ENCODE results near the gene FUT9. TPM values are rescaled to one million over a fixed set of nuclear protein-coding genes. Genes with fewer than 3 reads are reported as not detected.

Gene FUT9
- total RNA-seq (2014; rRNA removed; shearing (Covaris generic)) (not detected in 2 replicates), total RNA-seq (2022) (not detected in 2 replicates), Bru-seq, nascent RNA (percentile 4 among the genes with signal in this experiment), BruChase-seq, experiment 1, labeled RNA remaining after a 6-hour chase (not detected), BruChase-seq, experiment 2, labeled RNA remaining after a 2-hour chase (percentile 3 among the genes with signal in this experiment)
- long read RNA-seq: 0 reads

DNA sequence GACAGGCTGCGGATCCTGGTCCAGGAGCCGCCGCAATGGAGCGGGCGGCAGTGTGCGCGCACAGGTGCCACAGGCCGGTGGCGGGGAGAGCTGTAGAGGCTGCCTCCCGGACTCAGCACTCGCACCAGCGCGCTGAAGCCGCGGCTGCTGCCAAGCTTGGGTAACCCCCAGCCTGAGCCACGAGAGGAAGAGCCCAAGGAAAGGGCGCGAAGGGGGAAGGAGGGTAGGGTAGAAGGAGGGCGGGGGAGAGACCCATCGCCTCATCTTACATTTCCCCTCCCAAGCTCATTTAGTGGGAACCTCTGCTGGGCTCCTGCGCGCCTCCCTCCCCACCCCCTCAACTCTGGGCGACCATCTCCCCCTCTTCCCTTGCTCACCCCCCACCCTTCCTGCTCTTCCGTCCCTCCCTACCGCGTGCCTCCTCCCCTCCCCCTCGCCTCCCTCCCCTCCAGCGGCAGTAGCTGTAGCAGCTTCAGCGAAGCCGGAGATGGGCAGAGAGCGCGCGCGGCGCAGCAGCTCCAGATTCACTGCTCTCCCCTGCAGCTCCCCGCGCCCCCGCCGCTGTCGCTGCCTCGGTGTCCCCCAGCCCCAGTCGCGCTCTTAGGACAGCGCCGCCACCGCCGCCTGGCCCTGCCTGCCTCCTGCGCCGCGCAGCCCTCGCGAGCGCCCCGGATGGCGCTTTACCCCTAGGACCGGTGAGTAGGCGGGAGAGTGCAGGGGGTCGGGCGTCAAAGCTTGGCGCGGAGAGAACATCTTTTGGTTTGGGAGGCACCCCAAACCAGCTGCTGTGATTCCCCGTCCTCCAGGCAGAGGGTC, at the start of gene FUT9:
Gene FUT9 (plus strand): TSS at position 457 of the 816 bp plus-strand sequence. CDS start 187,182 bp downstream, outside the sequence.
- no peaks in the 10 kb centered on the region for H3K4me1 ChIP-seq (ENCODE audit: insufficient read depth, low read length, poor library complexity, severe bottlenecking)
- H3K36me3 ChIP-seq (ENCODE audit: insufficient read depth, low read length): no peaks in the 10 kb centered on the region
- no peak within 1 kb of the TSS for H3K4me2 ChIP-seq (ENCODE audit: low read length)
- POLR2A ChIA-PET: interaction anchor here (0.5 to 0.6 kb wide), 4 partner anchors 24 to 1926 kb away, joined by 3 to 5 read pairs (median 4); no protein-coding TSS in a partner anchor
- no TSS peak for BruUV-seq (replicated peaks)
- no peaks in the 10 kb centered on the region for H3K79me2 ChIP-seq (ENCODE audit: insufficient read depth, low read depth, low read length)
- no peaks in the 10 kb centered on the region for H3K9me2 ChIP-seq (ENCODE audit: insufficient read depth, low read length)
- TF ChIP-seq CTCF (conservative IDR thresholded peaks at IDR 0.05; ENCODE audit: low read length) (no peak), EZH2phosphoT487 (IDR thresholded peaks at IDR 0.05; ENCODE audit: borderline replicate concordance, low read depth, low read length) (no peak)
- CTCF ChIA-PET (ENCODE audit: unreplicated experiment): no interaction called here
- H3K9me3 ChIP-seq (ENCODE audit: low read length): no peaks in the 10 kb centered on the region
- intact Hi-C loops (cut with micrococcal nuclease; ENCODE audit: unreplicated experiment): no loop called here
- no peak for DNase-seq (ENCODE audit: low spot score)
- H2AFZ ChIP-seq (ENCODE audit: low read length): no peak within 1 kb of the TSS
- no peak within 1 kb of the TSS for H3K27ac ChIP-seq (ENCODE audit: low read depth, low read length, poor library complexity, severe bottlenecking)
- H3K4me3 ChIP-seq (ENCODE audit: low read depth, low read length, poor library complexity, severe bottlenecking): no peak within 1 kb of the TSS
- H4K20me1 ChIP-seq (ENCODE audit: insufficient read depth, low read length): no peaks in the 10 kb centered on the region

DNA sequence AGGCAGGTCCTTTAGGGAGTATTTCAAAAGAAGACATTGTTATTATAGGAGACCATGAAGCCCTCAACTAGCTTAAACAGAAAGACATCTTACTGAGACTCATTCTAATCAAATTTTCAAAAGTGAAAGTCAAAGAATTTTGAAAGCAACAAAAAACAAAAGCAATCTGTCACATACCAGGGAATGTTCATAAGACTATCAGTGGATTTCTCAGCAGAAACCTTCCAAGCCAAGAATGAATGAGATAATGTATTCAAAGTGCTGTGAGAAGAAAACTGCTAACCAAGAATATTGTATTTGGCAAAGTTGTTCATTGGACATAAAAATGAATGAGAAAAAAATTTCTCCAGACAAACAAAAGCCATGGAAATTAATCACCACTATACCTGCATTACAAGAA, 48.2 kb upstream of the FUT9 start:
- ChIA-PET CTCF (ENCODE audit: unreplicated experiment) (no interaction called here), POLR2A (interaction anchor here (1.0 kb wide), 2 partner anchors 10 to 11 kb away, joined by 3 read pairs; no protein-coding TSS in a partner anchor)
- Histone ChIP-seq H3K9me2 (ENCODE audit: insufficient read depth, low read length) (no peaks in the 10 kb centered on the region), H3K36me3 (ENCODE audit: insufficient read depth, low read length) (no peaks in the 10 kb centered on the region), H4K20me1 (ENCODE audit: insufficient read depth, low read length) (no peaks in the 10 kb centered on the region), H2AFZ (ENCODE audit: low read length) (no peak overlapping the region), H3K4me2 (ENCODE audit: low read length) (no peak overlapping the region), H3K4me1 (ENCODE audit: insufficient read depth, low read length, poor library complexity, severe bottlenecking) (no peaks in the 10 kb centered on the region), H3K4me3 (ENCODE audit: low read depth, low read length, poor library complexity, severe bottlenecking) (no peak overlapping the region), H3K9me3 (ENCODE audit: low read length) (no peaks in the 10 kb centered on the region; the same call in 1 of the 2 replicates), H3K79me2 (ENCODE audit: insufficient read depth, low read depth, low read length) (no peaks in the 10 kb centered on the region), H3K27ac (ENCODE audit: low read depth, low read length, poor library complexity, severe bottlenecking) (no peak overlapping the region)
- intact Hi-C loops (cut with micrococcal nuclease; ENCODE audit: unreplicated experiment): no loop called here
- no peak for DNase-seq (ENCODE audit: low spot score)
- BruUV-seq (replicated peaks): no TSS peak
- TF ChIP-seq CTCF (conservative IDR thresholded peaks at IDR 0.05; ENCODE audit: low read length): no peak
- TF ChIP-seq EZH2phosphoT487 (IDR thresholded peaks at IDR 0.05; ENCODE audit: borderline replicate concordance, low read depth, low read length): no peak

- Histone ChIP-seq H4K20me1 (ENCODE audit: insufficient read depth, low read length) (no peaks in the 10 kb centered on the region), H3K9me2 (ENCODE audit: insufficient read depth, low read length) (no peaks in the 10 kb centered on the region), H2AFZ (ENCODE audit: low read length) (no peak overlapping the region), H3K79me2 (ENCODE audit: insufficient read depth, low read depth, low read length) (no peaks in the 10 kb centered on the region), H3K4me1 (ENCODE audit: insufficient read depth, low read length, poor library complexity, severe bottlenecking) (no peaks in the 10 kb centered on the region), H3K9me3 (ENCODE audit: low read length) (no peaks in the 10 kb centered on the region), H3K4me3 (ENCODE audit: low read depth, low read length, poor library complexity, severe bottlenecking) (no peak overlapping the region), H3K27ac (ENCODE audit: low read depth, low read length, poor library complexity, severe bottlenecking) (no peak overlapping the region), H3K4me2 (ENCODE audit: low read length) (no peak overlapping the region), H3K36me3 (ENCODE audit: insufficient read depth, low read length) (no peaks in the 10 kb centered on the region)
- intact Hi-C loops (cut with micrococcal nuclease; ENCODE audit: unreplicated experiment): no loop called here
- no peak for TF ChIP-seq CTCF (conservative IDR thresholded peaks at IDR 0.05; ENCODE audit: low read length)
- no peak for TF ChIP-seq EZH2phosphoT487 (IDR thresholded peaks at IDR 0.05; ENCODE audit: borderline replicate concordance, low read depth, low read length)
- POLR2A ChIA-PET: no interaction called here
- BruUV-seq (replicated peaks): no TSS peak
- CTCF ChIA-PET (ENCODE audit: unreplicated experiment): no interaction called here
- no peak for DNase-seq (ENCODE audit: low spot score)
Observed at GRCh38 chr6:95973976-95974375, 41.8 kb upstream of the FUT9 start.
